OCI-LY3 (cell line): Measurements from ENCODE around the gene DAZ3.
"Not testable (repeated sequence)": the region's sequence is repeated elsewhere in the genome, so short reads cannot be mapped to it uniquely, and the experiment has no call there.

Experiments
- H2AFZ ChIP-seq: fragments of 200-600, 300-600 bp; shearing (Covaris generic); 2 replicates; pipeline ENCODE4 v1.6.0; 2014; ENCODE audit warnings: antibody characterized with exemption, low read depth, low read length
- H3K27ac ChIP-seq: fragments of 200-600, 300-600 bp; sonication (generic); 2 replicates; pipeline ENCODE4 v1.5.1; 2014; ENCODE audit warnings: mild to moderate bottlenecking, low read length, moderate library complexity, mixed read lengths
- H3K27me3 ChIP-seq: fragments of 200-600, 300-600 bp; sonication (generic); 2 replicates; pipeline ENCODE4 v1.6.1; 2014; ENCODE audit warnings: low read depth, low read length, mixed read lengths
- H3K36me3 ChIP-seq: fragments of 200-600, 300-600 bp; sonication (generic); replicated peaks from 2 replicates; pipeline ENCODE3; 2014; ENCODE audit warnings: low read depth, low read length, mixed read lengths
- H3K4me1 ChIP-seq: fragments of 300-600, 200-600 bp; sonication (generic); 2 replicates; pipeline ENCODE4 v1.6.1; 2014; ENCODE audit warnings: low read length, mixed read lengths
- H3K4me2 ChIP-seq: fragments of 200-600, 300-600 bp; sonication (generic); 2 replicates; pipeline ENCODE4 v1.6.1; 2014; ENCODE audit warnings: low read length, mixed read lengths
- H3K4me3 ChIP-seq: fragments of 300-600, 200-600 bp; sonication (generic); 2 replicates; pipeline ENCODE4 v1.5.1; 2014; ENCODE audit warnings: antibody characterized with exemption, mild to moderate bottlenecking, low read length, moderate library complexity
- H3K79me2 ChIP-seq: fragments of 300-600, 200-600 bp; shearing (Covaris generic); 2 replicates; pipeline ENCODE4 v1.6.1; 2014; ENCODE audit warnings: mild to moderate bottlenecking, low read length, mixed read lengths
- H3K9ac ChIP-seq: fragments of 300-600, 200-600 bp; shearing (Covaris generic); 2 replicates; pipeline ENCODE4 v1.6.0; 2014; ENCODE audit warnings: mild to moderate bottlenecking, low read length, moderate library complexity
- H3K9me3 ChIP-seq: fragments of 200-600, 300-600 bp; shearing (Covaris generic); 2 replicates; pipeline ENCODE4 v1.6.1; 2014; ENCODE audit warnings: low read length, mixed read lengths; ENCODE audit not compliant: insufficient read depth
- H4K20me1 ChIP-seq: fragments of 200-600, 300-600 bp; sonication (generic); 2 replicates; pipeline ENCODE4 v1.6.1; 2016; ENCODE audit warnings: low read length, mixed read lengths; ENCODE audit not compliant: insufficient read depth

DAZ3 gene

GRCh38 chrY:24813293-24813692 is at the start of gene DAZ3:
TSS of gene DAZ3 (minus strand) at chrY:24813393. CDS start at chrY:24813185, 208 bp downstream.
- H3K4me2 ChIP-seq, H3K9ac ChIP-seq, H3K27ac ChIP-seq, H3K9me3 ChIP-seq, H3K79me2 ChIP-seq, H4K20me1 ChIP-seq, H3K27me3 ChIP-seq, H2AFZ ChIP-seq, H3K36me3 ChIP-seq, H3K4me1 ChIP-seq, H3K4me3 ChIP-seq: not testable (repeated sequence)

- not testable (repeated sequence) for H4K20me1 ChIP-seq, H3K27ac ChIP-seq, H3K79me2 ChIP-seq, H3K27me3 ChIP-seq, H3K9me3 ChIP-seq, H3K9ac ChIP-seq, H3K4me1 ChIP-seq, H3K4me3 ChIP-seq, H3K4me2 ChIP-seq, H2AFZ ChIP-seq, H3K36me3 ChIP-seq
These were observed 20.4 kb upstream of the DAZ3 start, which contains the start of gene DAZ4 for GRCh38 chrY:24833619-24834018. TSS of gene DAZ4 (plus strand) at chrY:24833919. CDS start at chrY:24834127, 208 bp downstream.

GRCh38 chrY:24825069-24825468 is 11.9 kb upstream of the DAZ3 start:
- not testable (repeated sequence) for H3K27ac ChIP-seq, H3K4me3 ChIP-seq, H3K9ac ChIP-seq, H3K4me1 ChIP-seq, H3K36me3 ChIP-seq, H3K4me2 ChIP-seq, H3K9me3 ChIP-seq, H3K79me2 ChIP-seq, H2AFZ ChIP-seq, H3K27me3 ChIP-seq, H4K20me1 ChIP-seq

DNA sequence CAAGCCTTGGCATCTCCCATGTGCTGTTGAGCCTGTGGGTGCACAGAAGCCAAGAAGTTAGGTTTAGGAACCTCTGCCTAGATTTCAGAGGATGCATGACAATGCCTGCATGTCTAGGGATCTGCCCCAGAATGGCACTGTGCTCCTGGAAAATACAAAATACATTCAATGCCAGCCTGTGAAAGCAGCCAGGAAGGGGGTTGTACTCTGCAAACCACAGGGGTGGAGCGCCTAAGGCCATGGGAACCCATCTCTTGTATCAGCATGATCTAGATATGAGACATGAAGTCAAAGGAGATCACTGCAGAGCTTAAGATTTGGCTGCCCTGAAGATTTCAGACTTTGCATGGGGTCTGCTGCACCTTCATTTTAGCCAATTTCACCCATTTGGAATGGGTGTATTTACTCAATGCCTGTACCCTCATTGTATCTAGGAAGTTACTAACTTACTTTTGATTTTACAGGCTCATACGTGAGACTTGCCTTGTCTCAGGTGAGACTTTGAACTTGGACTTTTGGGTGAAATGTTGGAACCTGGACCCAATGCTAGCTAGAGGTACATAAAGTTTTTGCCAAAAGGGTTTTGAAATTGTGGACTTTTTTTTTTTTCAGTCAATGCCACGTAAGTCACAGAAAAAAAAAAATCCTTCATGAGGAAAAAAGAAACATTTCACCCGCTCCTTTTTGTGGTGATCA is 11.1 kb upstream of the DAZ3 start:
- H2AFZ ChIP-seq, H3K36me3 ChIP-seq, H3K79me2 ChIP-seq: not testable (repeated sequence)

GRCh38 chrY:24821836-24822235 is 8.6 kb upstream of the DAZ3 start:
- not testable (repeated sequence) for H3K9ac ChIP-seq, H3K4me3 ChIP-seq, H3K27ac ChIP-seq, H3K9me3 ChIP-seq, H3K36me3 ChIP-seq, H3K4me2 ChIP-seq, H3K27me3 ChIP-seq, H2AFZ ChIP-seq, H3K79me2 ChIP-seq, H4K20me1 ChIP-seq, H3K4me1 ChIP-seq

More for the DNA sequence above, 11.1 kb upstream of the DAZ3 start:
- not testable (repeated sequence) for H3K4me1 ChIP-seq, H4K20me1 ChIP-seq, H3K9ac ChIP-seq, H3K9me3 ChIP-seq, H3K27ac ChIP-seq, H3K4me3 ChIP-seq, H3K4me2 ChIP-seq, H3K27me3 ChIP-seq
